Measurements from ENCODE around the gene SEC16A.

DNA sequence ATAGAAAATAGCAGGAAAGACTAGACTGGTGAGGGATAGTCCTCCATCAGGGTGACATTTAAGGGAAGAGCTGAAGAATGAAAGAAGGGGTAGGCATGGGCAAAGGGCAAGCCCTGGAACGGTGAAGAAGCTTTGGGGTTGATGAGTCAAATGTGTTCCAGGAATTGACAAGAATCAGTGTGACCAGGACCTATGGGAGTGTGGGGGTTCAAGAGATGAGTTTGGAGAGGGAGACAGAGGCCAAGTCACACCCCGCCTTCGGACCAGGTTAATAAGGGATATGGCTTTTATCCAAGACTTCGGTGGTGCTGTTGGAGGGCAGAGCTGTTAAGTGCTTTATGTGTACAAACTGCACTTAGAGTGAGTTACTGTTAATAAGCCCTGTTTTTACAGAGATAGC lies 71.5 kb downstream of the SEC16A start:
- TF ChIP-seq POLR2A (IDR thresholded peaks at IDR 0.05) (no peak), POLR2AphosphoS5 (IDR thresholded peaks at IDR 0.05) (no peak)
- TF ChIP-seq, protein P1, sequence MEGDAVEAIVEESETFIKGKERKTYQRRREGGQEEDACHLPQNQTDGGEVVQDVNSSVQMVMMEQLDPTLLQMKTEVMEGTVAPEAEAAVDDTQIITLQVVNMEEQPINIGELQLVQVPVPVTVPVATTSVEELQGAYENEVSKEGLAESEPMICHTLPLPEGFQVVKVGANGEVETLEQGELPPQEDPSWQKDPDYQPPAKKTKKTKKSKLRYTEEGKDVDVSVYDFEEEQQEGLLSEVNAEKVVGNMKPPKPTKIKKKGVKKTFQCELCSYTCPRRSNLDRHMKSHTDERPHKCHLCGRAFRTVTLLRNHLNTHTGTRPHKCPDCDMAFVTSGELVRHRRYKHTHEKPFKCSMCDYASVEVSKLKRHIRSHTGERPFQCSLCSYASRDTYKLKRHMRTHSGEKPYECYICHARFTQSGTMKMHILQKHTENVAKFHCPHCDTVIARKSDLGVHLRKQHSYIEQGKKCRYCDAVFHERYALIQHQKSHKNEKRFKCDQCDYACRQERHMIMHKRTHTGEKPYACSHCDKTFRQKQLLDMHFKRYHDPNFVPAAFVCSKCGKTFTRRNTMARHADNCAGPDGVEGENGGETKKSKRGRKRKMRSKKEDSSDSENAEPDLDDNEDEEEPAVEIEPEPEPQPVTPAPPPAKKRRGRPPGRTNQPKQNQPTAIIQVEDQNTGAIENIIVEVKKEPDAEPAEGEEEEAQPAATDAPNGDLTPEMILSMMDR (IDR thresholded peaks at IDR 0.05): no peak
